H1 (cell line): ENCODE results near the gene SIX5.

Source experiments
- CHD2 ChIP-seq: IDR thresholded peaks from 2 replicates; pipeline ENCODE4 v1.6.1; 2012; ENCODE audit warnings: low read length, improper control_type of control experiment
- CREB1 ChIP-seq: IDR thresholded peaks from 2 replicates; pipeline ENCODE4 v1.6.1; 2012; ENCODE audit warnings: inconsistent platforms
- GTF2F1 ChIP-seq: IDR thresholded peaks from 2 replicates; pipeline ENCODE4 v1.6.1; 2012; ENCODE audit warnings: low read depth, low read length, improper control_type of control experiment, borderline replicate concordance
- POLR2A ChIP-seq, 2 experiments: IDR thresholded peaks; 1 replicate in 1 of 2; 2 replicates in 1 of 2; pipeline ENCODE4 v1.6.1; 2011; ENCODE audit warnings: low read depth in 2 of 2, low read length in 2 of 2, mild to moderate bottlenecking in 2 of 2; ENCODE audit errors: control extremely low read depth in 1 of 2
- POLR2AphosphoS5 ChIP-seq: IDR thresholded peaks from 2 replicates; pipeline ENCODE4 v1.6.1; 2011; ENCODE audit warnings: low read depth, low read length
- TF ChIP-seq, protein P1 (sequence below): IDR thresholded peaks from 2 replicates; pipeline ENCODE4 v1.6.1; 2011; ENCODE audit warnings: low read depth, mild to moderate bottlenecking, low read length; ENCODE audit not compliant: insufficient read depth
- TF ChIP-seq, protein P2 (sequence below), 3 experiments: IDR thresholded peaks; 1 replicate in 2 of 3; 2 replicates in 1 of 3; pipeline versions ENCODE4 v1.5.1 to v1.6.1; 2011; ENCODE audit warnings: low read length in 3 of 3, mild to moderate bottlenecking in 3 of 3, inconsistent platforms in 2 of 3, low read depth in 1 of 3, moderate library complexity in 1 of 3; ENCODE audit not compliant: insufficient read depth in 1 of 3; ENCODE audit errors: control extremely low read depth in 1 of 3

DNA sequence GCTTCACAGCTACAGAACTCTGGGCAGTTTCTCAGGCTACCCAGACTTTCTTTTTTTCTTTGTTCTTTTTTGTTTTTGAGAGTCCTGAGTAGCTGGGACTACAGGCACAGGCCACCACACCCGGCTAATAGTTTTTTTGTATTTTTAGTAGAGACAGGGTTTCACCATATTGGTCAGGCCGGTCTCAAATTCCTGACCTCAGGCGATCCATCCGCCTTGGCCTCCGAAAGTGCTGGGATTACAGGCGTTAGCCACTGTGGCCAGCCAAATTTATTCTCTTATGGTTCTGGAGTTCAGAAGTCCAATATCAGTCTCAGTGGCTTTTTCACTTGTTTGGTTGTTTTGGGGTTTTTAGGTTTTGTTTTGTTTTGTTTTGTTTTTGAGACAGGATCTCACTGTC lies 23.4 kb downstream of the SIX5 start:
- no peak for TF ChIP-seq POLR2A (IDR thresholded peaks at IDR 0.05; ENCODE audit: control extremely low read depth in 1 of 2, low read depth in 2 of 2, low read length in 2 of 2)
- TF ChIP-seq, protein P1, sequence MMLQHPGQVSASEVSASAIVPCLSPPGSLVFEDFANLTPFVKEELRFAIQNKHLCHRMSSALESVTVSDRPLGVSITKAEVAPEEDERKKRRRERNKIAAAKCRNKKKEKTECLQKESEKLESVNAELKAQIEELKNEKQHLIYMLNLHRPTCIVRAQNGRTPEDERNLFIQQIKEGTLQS, result no peak
- TF ChIP-seq, protein P2, sequence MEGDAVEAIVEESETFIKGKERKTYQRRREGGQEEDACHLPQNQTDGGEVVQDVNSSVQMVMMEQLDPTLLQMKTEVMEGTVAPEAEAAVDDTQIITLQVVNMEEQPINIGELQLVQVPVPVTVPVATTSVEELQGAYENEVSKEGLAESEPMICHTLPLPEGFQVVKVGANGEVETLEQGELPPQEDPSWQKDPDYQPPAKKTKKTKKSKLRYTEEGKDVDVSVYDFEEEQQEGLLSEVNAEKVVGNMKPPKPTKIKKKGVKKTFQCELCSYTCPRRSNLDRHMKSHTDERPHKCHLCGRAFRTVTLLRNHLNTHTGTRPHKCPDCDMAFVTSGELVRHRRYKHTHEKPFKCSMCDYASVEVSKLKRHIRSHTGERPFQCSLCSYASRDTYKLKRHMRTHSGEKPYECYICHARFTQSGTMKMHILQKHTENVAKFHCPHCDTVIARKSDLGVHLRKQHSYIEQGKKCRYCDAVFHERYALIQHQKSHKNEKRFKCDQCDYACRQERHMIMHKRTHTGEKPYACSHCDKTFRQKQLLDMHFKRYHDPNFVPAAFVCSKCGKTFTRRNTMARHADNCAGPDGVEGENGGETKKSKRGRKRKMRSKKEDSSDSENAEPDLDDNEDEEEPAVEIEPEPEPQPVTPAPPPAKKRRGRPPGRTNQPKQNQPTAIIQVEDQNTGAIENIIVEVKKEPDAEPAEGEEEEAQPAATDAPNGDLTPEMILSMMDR (IDR thresholded peaks at IDR 0.05; ENCODE audit: control extremely low read depth in 1 of 3, insufficient read depth in 1 of 3, low read depth in 1 of 3, low read length in 3 of 3), result no peak
- no peak for TF ChIP-seq CREB1
- TF ChIP-seq CHD2, result no peak
- no peak for TF ChIP-seq GTF2F1
- TF ChIP-seq POLR2AphosphoS5, result no peak
